GM23338 (cell line): Measurements from ENCODE around the gene RPS2. TPM values are rescaled to one million over a fixed set of nuclear protein-coding genes. Genes with fewer than 3 reads are reported as not detected.
"Not testable (repeated sequence)": the region's sequence is repeated elsewhere in the genome, so short reads cannot be mapped to it uniquely, and the experiment has no call there.

ENCODE experiments used
- ATAC-seq: fragments of 200-7000 bp; cut with Tn5 transposase; 3 replicates; pipeline ENCODE4 v1.9.1; 2020
- DNase-seq: peaks from one replicate; pipeline ENCODE4 v3.0.0-alpha.2; 2015; ENCODE audit warnings: low spot score
- H2AFZ ChIP-seq: fragments of 200-600 bp; sonication (generic); 2 replicates; pipeline ENCODE4 v1.8.0; 2016; ENCODE audit warnings: antibody characterized with exemption, mild to moderate bottlenecking, moderate library complexity
- H3F3A ChIP-seq: fragments of 200-600 bp; sonication (generic); replicated peaks from 2 replicates; pipeline ENCODE4 v1.8.0; 2017; ENCODE audit warnings: antibody characterized with exemption, mixed run types, low read depth
- H3K27ac ChIP-seq: fragments of 200-600 bp; sonication (generic); 2 replicates; pipeline ENCODE4 v1.6.1; 2016; ENCODE audit warnings: low read depth
- H3K27me3 ChIP-seq: fragments of 200-600 bp; sonication (generic); 2 replicates; pipeline ENCODE4 v1.8.0; 2016; ENCODE audit warnings: mild to moderate bottlenecking, mixed run types, moderate library complexity; ENCODE audit not compliant: insufficient read depth
- H3K36me3 ChIP-seq: fragments of 200-600 bp; sonication (generic); 2 replicates; pipeline ENCODE4 v1.8.0; 2016; ENCODE audit warnings: mild to moderate bottlenecking; ENCODE audit not compliant: insufficient read depth
- H3K4me1 ChIP-seq: fragments of 200-600 bp; sonication (generic); 2 replicates; pipeline ENCODE4 v1.8.0; 2016; ENCODE audit warnings: mild to moderate bottlenecking, moderate library complexity; ENCODE audit not compliant: insufficient read depth
- H3K4me2 ChIP-seq: fragments of 200-600 bp; sonication (generic); 2 replicates; pipeline ENCODE4 v1.7.1; 2017; ENCODE audit warnings: mixed run types
- H3K4me3 ChIP-seq: fragments of 200-600 bp; sonication (generic); 2 replicates; pipeline ENCODE4 v1.6.1; 2016; ENCODE audit warnings: mixed run types
- H3K79me2 ChIP-seq: fragments of 200-600 bp; sonication (generic); replicated peaks from 2 replicates; pipeline ENCODE4 v1.8.0; 2017; ENCODE audit warnings: mild to moderate bottlenecking; ENCODE audit not compliant: insufficient read depth
- H3K9me2 ChIP-seq: fragments of 200-600 bp; sonication (generic); 2 replicates; pipeline ENCODE4 v1.8.0; 2017; ENCODE audit not compliant: insufficient read depth
- H4K20me1 ChIP-seq: fragments of 200-600 bp; sonication (generic); replicated peaks from 2 replicates; pipeline ENCODE4 v1.8.0; 2017; ENCODE audit warnings: mild to moderate bottlenecking; ENCODE audit not compliant: insufficient read depth
- H3K27ac Mint-ChIP-seq: 2 replicates; pipeline ENCODE4 v1.8.0; 2020; ENCODE audit warnings: inconsistent platforms, mild to moderate bottlenecking, moderate library complexity, mixed read lengths
- H3K27me3 Mint-ChIP-seq: 3 replicates; pipeline ENCODE4 v1.8.0; 2022; ENCODE audit warnings: low read depth, mild to moderate bottlenecking, moderate library complexity, mixed read lengths, inconsistent platforms; ENCODE audit not compliant: insufficient read depth, poor library complexity
- H3K36me3 Mint-ChIP-seq: 3 replicates; pipeline ENCODE4 v1.8.0; 2021; ENCODE audit warnings: low read depth, mild to moderate bottlenecking, inconsistent platforms, moderate library complexity, mixed read lengths
- H3K4me1 Mint-ChIP-seq: 3 replicates; pipeline ENCODE4 v1.8.0; 2020; ENCODE audit warnings: mild to moderate bottlenecking, inconsistent platforms, mixed read lengths
- H3K4me3 Mint-ChIP-seq: 3 replicates; pipeline ENCODE4 v1.8.0; 2021; ENCODE audit warnings: moderate library complexity, mild to moderate bottlenecking, inconsistent platforms, mixed read lengths
- H3K9me3 Mint-ChIP-seq: 3 replicates; pipeline ENCODE4 v1.8.0; 2020; ENCODE audit warnings: moderate library complexity, mild to moderate bottlenecking, inconsistent platforms, mixed read lengths
- ETS1 ChIP-seq: IDR thresholded peaks from 2 replicates; pipeline ENCODE4 v1.6.1; 2016; ENCODE audit warnings: antibody characterized with exemption
- EZH2 ChIP-seq: fragments of 200-600 bp; sonication (generic); IDR thresholded peaks from one replicate; pipeline ENCODE4 v1.8.0; 2017; ENCODE audit warnings: antibody characterized with exemption, mild to moderate bottlenecking, low read depth; ENCODE audit not compliant: unreplicated experiment
- EZH2phosphoT487 ChIP-seq: fragments of 200-600 bp; sonication (generic); IDR thresholded peaks from one replicate; pipeline ENCODE4 v1.8.1; 2018; ENCODE audit warnings: antibody characterized with exemption; ENCODE audit not compliant: unreplicated experiment
- JUNB ChIP-seq: IDR thresholded peaks from one replicate; pipeline ENCODE4 v1.6.1; 2016; ENCODE audit warnings: antibody characterized with exemption; ENCODE audit not compliant: unreplicated experiment
- POLR2AphosphoS5 ChIP-seq: IDR thresholded peaks from 2 replicates; pipeline ENCODE4 v1.6.1; 2016; ENCODE audit warnings: antibody characterized with exemption, low read depth
- STAT1 ChIP-seq: IDR thresholded peaks from one replicate; pipeline ENCODE4 v1.6.1; 2016; ENCODE audit warnings: antibody characterized with exemption; ENCODE audit not compliant: unreplicated experiment
- ZNF114 ChIP-seq: fragments of 250-450 bp; sonication (Bioruptor Pico); IDR thresholded peaks from 2 replicates; pipeline ENCODE4 v1.5.0; 2020; ENCODE audit warnings: mild to moderate bottlenecking, moderate library complexity
- ZNF331 ChIP-seq: fragments of 250-450 bp; sonication (Bioruptor Pico); IDR thresholded peaks from 2 replicates; pipeline ENCODE4 v1.5.0; 2020; ENCODE audit warnings: low read depth, mild to moderate bottlenecking, moderate library complexity
- ZNF462 ChIP-seq: fragments of 250-450 bp; sonication (Bioruptor Pico); IDR thresholded peaks from 2 replicates; pipeline ENCODE4 v1.5.0; 2020; ENCODE audit warnings: mild to moderate bottlenecking, moderate library complexity
- polyA plus RNA-seq: library from polyadenylated mRNA; unstranded; fragments of >200 nt; fragmentation: Nextera tagmentation; extraction: Ambion mirVana; gene quantifications from 2 replicates; pipeline ENCODE4 v1.2.1, GENCODE V29; 2016
- total RNA-seq: library from RNA; depleted of rRNA; stranded (reverse); fragments of >200 nt; shearing (Covaris generic); gene quantifications from 2 replicates; pipeline ENCODE4 v1.2.3, GENCODE V29; 2014

Gene RPS2
- total and polyA plus RNA-seq, 2 experiments from 2014 or later: 3,786 to 3,992 TPM

- no peak for TF ChIP-seq STAT1
- TF ChIP-seq ZNF331 (CRISPR knock-in tag): no peak
- no peak for TF ChIP-seq EZH2phosphoT487
- no peak for TF ChIP-seq ETS1
- TF ChIP-seq POLR2AphosphoS5: no peak
- no peak for TF ChIP-seq JUNB
- no peak for TF ChIP-seq EZH2
- TF ChIP-seq ZNF114 (CRISPR knock-in tag): no peak
- no peaks in the 10 kb centered on the region for H3K79me2 ChIP-seq
- H3K27me3 Mint-ChIP-seq: peaks cover 11% of the 10 kb centered on the region
- H3K4me3 Mint-ChIP-seq: no peak overlapping the region
- H3K27ac Mint-ChIP-seq: no peak overlapping the region
- H3K4me1 Mint-ChIP-seq: peaks cover 20% of the 10 kb centered on the region
- ATAC-seq: no peak
- peaks cover 15% of the 10 kb centered on the region; the same call in 1 of the 2 replicates for H3K4me1 ChIP-seq
- no peak overlapping the region for H2AFZ ChIP-seq
- no peaks in the 10 kb centered on the region for H3K36me3 ChIP-seq
- no peak overlapping the region for H3K27ac ChIP-seq
- no peaks in the 10 kb centered on the region for H3K9me2 ChIP-seq
- H3F3A ChIP-seq: 0 out of 2 replicates have a peak, but pooled peaks cover 10% of the 10 kb centered on the region
- H3K4me3 ChIP-seq: no peak overlapping the region
- no peak overlapping the region for H3K4me2 ChIP-seq
- H3K36me3 Mint-ChIP-seq: peaks cover 16% of the 10 kb centered on the region
- H4K20me1 ChIP-seq: no peaks in the 10 kb centered on the region; the same call in 1 of the 2 replicates
- DNase-seq: no peak
- H3K9me3 Mint-ChIP-seq: no peaks in the 10 kb centered on the region
- H3K27me3 ChIP-seq: no peaks in the 10 kb centered on the region
These were observed 24.1 kb downstream of the RPS2 start for GRCh38 chr16:1940273-1941161.

GRCh38 chr16:1939833-1940232 lies 24.8 kb downstream of the RPS2 start:
- not testable (repeated sequence) for H3K27ac ChIP-seq, H3K36me3 ChIP-seq, H3K27ac Mint-ChIP-seq, H3K4me3 Mint-ChIP-seq, DNase-seq, H3K79me2 ChIP-seq, H3K9me2 ChIP-seq, H3K4me3 ChIP-seq, H3K4me2 ChIP-seq, H4K20me1 ChIP-seq, H3K9me3 Mint-ChIP-seq, H3K27me3 Mint-ChIP-seq, H3K27me3 ChIP-seq, ATAC-seq, H2AFZ ChIP-seq
- Mint-ChIP-seq H3K36me3 (peaks cover 16% of the 10 kb centered on the region), H3K4me1 (peaks cover 20% of the 10 kb centered on the region)
- Histone ChIP-seq H3F3A (0 out of 2 replicates have a peak, but pooled peaks cover 10% of the 10 kb centered on the region), H3K4me1 (peaks cover 15% of the 10 kb centered on the region; the same call in 1 of the 2 replicates)

- no peak overlapping the region for H3K4me3 ChIP-seq
- Mint-ChIP-seq H3K27me3 (peaks cover 6% of the 10 kb centered on the region), H3K4me1 (peaks cover 11% of the 10 kb centered on the region), H3K4me3 (no peak overlapping the region), H3K27ac (no peak overlapping the region), H3K9me3 (no peaks in the 10 kb centered on the region), H3K36me3 (peaks cover 16% of the 10 kb centered on the region)
- H3K9me2 ChIP-seq: no peaks in the 10 kb centered on the region
- ATAC-seq: no peak
- H3K4me1 ChIP-seq: peaks cover 14% of the 10 kb centered on the region; the same call in 1 of the 2 replicates
- H3K36me3 ChIP-seq: no peaks in the 10 kb centered on the region
- no peaks in the 10 kb centered on the region for H3K27me3 ChIP-seq
- H2AFZ ChIP-seq: no peak overlapping the region
- no peaks in the 10 kb centered on the region for H3K79me2 ChIP-seq
- no peak overlapping the region for H3K4me2 ChIP-seq
- 0 out of 2 replicates have a peak, but pooled peaks cover 8% of the 10 kb centered on the region for H3F3A ChIP-seq
- no peak for DNase-seq
- no peak overlapping the region for H3K27ac ChIP-seq
- no peaks in the 10 kb centered on the region; the same call in 1 of the 2 replicates for H4K20me1 ChIP-seq
- TF ChIP-seq EZH2 (no peak), ZNF462 (CRISPR knock-in tag) (no peak), ZNF114 (CRISPR knock-in tag) (no peak)
These were observed 25.7 kb downstream of the RPS2 start for GRCh38 chr16:1938910-1939309.
